Measurements from ENCODE around the gene HACD1.

HACD1 gene

DNA sequence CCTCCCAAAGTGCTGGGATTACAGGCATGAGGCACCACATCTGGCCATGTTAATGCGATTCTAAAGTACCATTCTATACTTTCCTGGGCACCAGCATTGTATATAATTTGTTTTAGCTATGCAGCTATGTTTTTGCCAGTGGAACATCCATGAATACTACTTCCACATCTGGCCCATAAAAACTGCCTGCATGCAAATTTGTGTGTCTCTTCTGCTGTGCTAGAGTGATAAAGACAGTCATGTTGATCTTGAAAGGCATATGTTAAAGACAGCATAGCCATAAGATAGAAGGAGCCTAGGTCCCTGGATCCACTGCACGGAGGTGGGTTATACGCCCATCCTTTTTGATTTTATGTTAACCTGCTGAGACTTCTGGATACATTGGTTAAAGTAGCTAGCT, 52.3 kb downstream of the HACD1 start:
- DNase-seq, result no peak

DNA sequence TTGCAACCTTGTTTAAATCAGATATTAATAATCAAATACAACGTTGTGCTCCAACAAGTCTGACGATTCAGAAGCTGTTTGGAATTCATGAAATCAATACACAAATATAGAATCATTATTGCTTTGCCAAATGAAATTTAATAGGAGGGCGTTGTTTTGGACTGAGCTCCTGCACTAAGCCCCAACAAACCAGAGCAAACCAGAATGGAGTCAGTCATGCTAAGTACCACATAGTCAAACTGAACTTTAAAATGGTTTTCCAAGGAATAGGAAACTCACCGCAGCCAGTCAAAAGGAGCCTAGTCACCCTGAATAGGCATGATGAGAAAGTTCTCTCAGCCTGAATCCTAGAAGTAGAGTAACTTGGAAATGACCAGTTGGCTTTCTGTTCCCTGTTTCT, 53.7 kb downstream of the HACD1 start:
- DNase-seq, result no peak

DNA sequence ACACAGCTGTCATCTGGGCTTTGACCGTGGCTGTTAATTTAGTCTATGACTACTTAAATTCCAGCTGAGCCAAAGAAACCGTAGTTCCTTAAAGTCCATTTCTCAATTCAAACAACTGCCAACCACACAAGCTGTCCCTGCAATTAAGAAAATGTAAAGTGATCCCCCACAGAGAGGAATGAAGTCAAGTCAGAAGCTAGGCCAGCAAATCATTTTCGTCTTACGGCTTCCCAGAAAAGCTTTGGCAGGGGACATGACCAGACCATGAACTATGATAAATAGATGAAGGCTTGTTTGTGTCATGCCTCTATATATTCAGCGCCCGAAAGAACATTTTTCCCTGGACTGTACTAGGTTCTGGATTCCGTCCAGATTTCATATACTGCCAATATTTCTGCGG, 54.6 kb downstream of the HACD1 start:
- no peak for DNase-seq

DNA sequence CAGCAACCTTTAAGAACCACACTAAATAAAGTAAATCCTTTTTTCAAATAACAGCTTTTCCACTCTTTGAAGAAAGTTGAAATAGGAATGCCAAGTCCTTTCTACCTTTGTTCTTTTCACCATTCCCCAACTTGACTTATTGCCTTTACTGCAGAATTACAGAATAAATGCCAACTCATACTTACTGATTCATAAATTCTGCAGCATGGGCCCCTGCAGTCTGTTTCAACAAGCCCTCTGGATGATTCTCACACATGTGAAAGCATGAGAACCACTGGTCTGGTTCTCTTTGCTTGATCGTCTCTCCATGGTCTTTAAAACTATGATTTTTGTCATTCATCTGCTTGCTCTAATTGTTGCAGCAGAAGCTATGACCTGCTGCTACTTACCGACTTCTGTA, 56.1 kb downstream of the HACD1 start:
- no peak for DNase-seq

DNA sequence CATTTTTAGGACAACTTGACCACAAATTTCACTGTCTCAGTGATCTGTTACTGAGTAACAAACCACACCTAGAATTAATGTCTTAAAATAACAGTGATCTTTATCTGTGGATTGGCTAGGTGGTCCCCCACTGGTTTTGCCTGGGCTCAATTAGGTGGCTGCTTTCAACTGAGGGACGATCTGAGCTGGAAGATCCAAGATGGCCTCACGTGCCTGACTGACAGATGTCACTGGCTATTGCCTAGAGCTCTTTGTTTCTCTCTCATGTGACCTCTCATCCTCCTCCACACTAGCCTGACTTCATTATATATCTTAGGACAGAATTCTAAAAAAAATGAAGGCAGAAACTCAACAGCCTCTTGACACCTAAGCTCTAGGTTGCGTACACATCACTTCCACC, 59.7 kb downstream of the HACD1 start:
- no peak for DNase-seq

DNA sequence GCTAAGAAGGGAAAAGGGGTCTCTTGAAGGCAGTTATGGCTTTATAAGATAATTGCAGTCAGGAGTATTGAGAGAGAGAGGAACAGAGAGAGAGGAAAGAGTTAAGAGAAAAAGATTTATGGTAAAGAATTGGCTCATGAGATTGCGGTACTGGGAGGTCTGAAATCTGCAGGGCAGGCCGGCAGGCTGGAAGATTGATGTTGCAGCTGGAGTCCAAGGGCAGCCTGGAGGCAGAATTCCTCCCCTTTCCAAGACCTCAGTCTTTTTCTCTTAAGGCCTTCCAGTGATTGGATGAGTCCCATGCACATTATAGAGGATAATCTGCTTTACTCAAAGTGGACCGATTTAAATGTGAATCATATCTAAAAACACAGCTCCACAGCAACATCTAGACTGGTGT, 68.4 kb downstream of the HACD1 start:
- no peak for DNase-seq

DNA sequence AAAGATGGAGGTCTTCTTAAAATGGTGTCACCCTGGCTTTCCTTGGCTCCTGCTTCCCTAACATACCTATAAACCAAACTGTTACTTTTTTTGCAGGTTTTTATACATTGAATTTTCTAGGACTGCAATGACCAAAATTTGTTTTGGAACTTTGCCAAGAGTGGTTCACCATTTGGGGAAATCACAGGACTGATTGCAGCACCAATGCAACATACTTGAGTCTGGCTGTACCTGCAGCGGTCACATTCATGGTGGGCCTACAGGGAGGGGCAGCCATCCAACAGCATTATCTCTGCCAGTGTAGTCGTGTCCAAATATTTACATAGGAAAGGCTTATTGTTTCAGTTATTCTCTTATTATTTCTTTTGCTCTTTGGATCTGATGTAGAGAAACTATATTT, 69.0 kb downstream of the HACD1 start:
- no peak for DNase-seq

DNA sequence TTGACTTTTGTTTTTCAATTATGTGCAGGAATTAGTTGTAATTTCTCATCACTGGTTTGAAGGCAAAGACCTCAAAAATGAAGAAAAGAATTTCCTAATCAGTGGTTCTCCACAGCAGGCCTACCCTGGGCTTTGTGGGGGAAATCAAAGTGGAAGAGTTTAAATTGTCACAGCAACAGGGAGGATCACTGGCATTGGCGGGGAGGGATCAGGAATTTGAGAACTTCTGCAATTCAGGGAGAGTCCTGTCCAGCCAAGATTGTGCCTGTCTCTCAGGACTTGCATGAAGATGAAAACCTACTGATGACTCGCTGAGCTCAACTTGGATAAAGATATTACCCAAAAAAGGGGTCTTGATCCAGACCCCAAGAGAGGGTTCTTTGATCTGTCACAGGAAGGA, 70.1 kb downstream of the HACD1 start:
- no peak for DNase-seq

DNA sequence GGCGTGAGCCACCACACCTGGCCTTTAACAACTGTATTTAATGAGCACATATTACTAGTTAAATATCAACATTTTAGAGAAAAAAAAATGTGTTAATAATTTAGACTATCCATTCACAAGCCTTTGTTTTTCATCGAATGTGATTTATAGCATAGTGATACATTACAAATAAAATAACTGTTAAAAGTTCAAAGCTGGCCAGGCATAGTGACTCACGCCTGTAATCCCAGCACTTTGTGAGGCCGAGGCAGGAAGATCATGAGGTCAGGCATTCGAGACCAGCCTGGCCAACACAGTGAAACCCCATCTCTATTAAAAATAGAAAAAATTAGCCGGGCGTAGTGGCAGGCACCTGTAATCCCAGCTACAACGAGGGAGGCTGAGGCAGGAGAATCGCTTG, 72.7 kb downstream of the HACD1 start:
- DNase-seq, result no peak

Measured in NCI-H2171 treated with DMSO at 0.1 percent for 48 hours (cell line).